NCI-H146 treated with DMSO at 0.1 percent for 48 hours (cell line): ENCODE measurements around the gene PANX3.
"Not testable (repeated sequence)": the region's sequence is repeated elsewhere in the genome, so short reads cannot be mapped to it uniquely, and the experiment has no call there.

Experiments used
- DNase-seq: peaks from one replicate; lab custom pipeline; 2025; ENCODE audit not compliant: unreplicated experiment; lab: John Stamatoyannopoulos, UW

The PANX3 gene, protein sequence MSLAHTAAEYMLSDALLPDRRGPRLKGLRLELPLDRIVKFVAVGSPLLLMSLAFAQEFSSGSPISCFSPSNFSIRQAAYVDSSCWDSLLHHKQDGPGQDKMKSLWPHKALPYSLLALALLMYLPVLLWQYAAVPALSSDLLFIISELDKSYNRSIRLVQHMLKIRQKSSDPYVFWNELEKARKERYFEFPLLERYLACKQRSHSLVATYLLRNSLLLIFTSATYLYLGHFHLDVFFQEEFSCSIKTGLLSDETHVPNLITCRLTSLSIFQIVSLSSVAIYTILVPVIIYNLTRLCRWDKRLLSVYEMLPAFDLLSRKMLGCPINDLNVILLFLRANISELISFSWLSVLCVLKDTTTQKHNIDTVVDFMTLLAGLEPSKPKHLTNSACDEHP

DNA sequence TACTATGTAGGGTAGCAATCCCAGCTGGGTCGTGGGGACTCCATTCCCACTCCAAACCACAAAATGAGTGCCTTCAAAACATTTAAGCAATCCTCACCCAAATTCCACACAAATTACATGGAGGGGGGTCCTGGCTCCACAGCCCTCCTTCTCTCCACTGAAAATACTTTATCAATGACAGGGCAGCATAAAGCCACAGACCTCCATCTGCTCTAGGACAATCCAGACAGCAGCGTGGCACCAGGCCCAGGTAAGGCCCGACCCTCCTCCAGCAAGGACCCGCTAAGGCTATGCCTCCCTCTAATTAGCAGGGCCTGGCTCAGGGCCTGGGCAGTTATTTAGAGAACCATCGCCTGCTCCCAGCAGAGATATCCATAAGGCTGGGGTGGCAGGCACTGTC lies at the start of gene PANX3:
Gene PANX3 (plus strand): TSS at position 365 of the 400 bp plus-strand sequence. CDS start 129 bp downstream, outside the sequence.
- DNase-seq: no peak

DNA sequence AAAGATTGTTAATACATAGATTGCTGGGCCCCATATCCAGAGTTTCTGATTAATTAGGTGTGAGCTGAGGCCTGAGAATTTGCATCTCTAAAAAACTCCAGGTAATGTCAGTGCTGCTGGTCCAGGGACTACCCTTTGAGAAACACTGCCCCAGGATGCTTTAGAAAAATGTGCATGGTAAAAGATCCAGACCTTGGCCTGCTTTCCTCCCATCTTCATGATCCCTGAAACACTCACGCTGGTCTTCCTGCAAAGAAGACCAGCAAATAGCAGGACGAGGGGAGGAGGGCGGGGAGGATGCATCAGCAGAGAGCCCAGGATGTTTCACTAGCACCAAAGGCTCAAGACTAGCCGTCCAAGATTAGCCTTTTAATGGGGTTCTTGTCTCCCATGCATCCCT lies 41.5 kb upstream of the PANX3 start, which contains the start of gene OR8A1:
Gene OR8A1 (plus strand): TSS at position 301 of the 400 bp plus-strand sequence. CDS start 123 bp downstream, outside the sequence.
- DNase-seq: no peak

DNA sequence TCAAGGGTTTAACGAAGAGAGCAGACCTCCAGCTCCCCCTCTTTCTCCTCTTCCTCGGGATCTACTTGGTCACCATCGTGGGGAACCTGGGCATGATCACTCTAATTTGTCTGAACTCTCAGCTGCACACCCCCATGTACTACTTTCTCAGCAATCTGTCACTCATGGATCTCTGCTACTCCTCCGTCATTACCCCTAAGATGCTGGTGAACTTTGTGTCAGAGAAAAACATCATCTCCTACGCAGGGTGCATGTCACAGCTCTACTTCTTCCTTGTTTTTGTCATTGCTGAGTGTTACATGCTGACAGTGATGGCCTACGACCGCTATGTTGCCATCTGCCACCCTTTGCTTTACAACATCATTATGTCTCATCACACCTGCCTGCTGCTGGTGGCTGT lies 41.1 kb upstream of the PANX3 start:
- DNase-seq: no peak

DNA sequence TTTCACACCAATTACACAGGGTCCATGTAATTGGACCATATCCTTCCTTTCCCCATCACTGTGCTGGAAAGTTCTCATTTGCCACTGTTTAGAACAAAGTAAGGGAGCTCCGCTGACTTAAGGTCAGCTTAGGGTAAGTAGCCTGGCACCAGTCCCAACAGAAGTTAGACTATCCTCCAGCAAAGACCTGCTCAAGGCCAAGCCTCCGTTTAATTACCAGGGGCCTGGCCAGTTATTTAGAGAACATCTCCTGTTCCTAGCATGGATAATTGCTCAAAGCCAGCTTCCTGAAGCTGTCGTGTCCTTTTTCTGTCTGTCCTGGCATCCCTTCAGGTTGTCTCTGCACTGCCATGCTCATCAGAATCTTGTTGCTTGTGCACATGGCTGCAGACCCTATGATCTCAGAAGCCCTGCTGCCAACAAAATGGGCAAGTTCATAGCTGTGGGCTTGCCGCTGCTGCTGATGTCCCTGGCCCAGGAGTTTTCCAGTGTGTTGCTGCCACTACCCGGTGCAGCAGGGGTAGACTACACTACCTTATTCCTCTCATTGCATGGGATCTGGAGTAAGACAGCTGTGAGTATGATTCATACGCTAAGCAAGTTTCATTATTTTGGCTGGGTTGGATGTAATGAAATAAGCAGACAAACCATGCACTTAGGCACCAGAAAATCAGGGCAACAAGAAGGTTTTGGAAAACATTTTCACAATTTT lies 33.4 kb upstream of the PANX3 start:
- no peak for DNase-seq

DNA sequence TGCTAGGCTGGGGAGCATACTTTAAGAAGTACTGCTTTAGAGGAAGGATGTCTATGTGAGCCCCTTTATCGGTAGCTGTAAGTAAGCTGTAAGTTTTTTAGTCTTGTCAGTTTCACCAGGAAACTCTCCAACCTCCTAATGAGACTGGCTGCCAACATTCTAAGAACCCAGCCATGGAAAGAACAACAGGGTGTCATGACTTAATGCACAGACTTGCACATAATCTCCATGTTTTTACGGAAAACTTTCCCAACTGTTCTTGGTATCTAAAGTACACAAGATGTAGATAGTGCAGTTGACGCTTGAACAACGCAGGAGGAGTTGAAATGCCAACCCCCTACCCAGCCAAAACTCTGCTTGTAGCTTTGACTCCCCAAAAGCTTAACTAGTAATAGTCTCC lies 32.5 kb upstream of the PANX3 start:
- no peak for DNase-seq

DNA sequence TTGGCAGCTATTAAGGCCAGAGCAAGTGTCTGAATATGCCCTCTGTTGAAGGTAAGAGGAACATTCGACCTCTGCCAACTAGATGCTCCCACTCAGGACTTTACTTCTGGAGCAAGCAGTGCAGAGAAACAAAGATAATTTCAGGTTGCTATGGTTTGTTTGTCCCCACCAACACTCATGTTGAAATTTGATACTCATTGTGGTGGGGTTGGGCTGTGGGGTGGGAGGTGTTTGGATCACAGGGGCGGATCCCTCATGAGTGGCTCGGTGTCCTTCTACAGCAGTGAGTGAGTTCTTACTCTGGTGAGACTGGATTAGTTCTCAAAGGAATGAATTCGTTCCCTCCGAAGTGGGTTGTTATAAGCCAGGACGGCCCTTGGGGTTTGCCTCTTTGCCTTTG lies 29.4 kb upstream of the PANX3 start:
- no peak for DNase-seq

DNA sequence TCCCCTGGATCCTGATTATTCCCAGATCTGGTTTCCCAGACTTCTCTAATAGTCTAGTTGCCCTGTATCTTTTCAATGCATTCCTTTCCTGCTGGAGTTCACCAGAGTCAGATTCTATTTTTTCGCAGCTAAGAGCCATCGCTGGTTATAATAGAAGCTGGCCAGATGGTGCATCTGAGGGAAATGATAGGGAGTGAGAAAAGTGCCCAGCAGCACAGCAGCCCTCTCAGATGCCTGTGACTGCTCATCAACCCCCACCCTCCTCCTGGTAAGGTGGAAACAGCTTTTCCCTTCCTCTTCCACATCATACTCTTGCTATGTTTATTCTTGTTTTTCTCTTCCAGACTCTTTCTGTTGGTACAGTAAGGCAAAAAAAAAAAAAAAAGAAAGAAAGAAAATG lies 28.7 kb upstream of the PANX3 start:
- DNase-seq: no peak

DNA sequence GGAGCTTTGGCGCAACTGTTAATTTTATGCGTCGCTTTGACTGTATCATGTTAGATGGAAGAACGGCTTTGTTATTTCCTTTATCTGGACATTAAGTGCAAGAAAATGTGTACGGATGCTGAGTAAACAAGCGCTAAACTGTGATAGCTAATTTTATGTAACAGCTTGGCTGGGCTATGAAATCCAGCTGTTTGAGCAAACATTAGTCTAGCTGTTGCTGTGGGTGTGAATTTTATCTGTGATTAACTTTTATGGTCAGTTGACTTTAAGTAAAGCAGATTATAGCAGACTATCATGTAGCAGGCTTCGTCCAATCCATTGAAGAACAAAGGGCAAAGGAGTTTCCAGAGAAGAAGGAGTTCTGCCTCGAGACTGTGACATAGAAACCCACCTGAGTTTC lies 27.4 kb upstream of the PANX3 start:
- peak; percentile 68 for DNase-seq

DNA sequence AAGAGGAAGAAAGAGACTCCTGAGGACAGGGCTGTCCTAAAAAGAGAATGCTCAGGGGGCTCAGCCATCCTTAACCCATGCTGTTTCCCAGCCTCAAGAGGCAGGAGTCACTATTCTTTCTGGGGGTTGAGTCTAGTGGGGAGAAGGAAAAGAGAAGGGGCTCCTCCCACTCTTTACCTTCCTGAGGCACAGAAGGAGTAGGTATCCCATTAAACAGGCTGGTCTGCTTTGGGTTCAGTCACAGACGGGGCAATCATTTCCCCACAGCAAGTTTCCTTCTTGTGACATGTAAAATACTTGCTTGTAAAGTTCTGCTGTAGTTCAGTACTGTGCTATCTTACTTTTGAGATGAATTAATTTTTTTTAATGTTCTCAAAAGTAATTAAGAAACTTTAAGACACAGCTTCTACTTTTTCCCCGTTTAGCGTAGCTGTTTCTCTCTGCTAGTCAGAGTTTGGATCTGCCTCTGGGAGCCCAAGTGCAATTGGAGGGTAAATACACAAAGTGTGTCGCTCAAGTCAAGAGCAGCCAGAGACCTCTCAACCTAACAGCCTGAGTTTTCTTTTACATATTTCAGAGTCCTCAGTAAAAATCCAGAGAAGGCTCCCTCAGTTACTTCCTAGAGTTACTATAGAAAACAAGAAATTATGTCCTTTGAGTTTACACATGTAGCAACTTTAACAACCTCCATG lies 26.4 kb upstream of the PANX3 start:
- DNase-seq: no peak

DNA sequence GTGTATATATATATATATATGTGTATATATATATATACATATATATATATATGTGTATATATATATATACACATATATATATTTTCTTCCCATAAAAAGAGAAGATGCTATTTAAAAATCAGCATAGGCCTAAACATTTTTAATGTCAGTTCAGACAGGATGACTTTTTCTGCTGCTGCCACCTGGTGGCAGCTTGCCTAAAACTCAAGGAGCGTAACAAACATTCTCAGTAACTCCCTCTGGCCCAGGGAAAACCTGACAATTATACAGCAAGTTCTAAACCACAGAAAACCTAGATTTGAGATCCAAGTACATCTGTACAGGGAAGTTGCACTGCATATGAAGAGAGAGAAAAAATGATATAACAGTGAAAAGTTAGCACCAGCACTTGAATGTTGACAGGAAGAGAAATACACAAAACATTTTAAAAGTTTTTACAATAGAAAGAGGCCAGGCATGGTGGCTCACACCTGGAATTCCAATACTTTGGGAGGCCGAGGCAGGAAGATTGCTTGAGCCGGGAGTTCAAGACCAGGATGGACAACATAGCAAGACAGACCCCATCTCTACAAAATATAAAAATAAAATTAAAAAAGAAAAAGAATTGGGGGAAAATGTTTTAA lies 24.9 kb upstream of the PANX3 start:
- peak; percentile 14 for DNase-seq

DNA sequence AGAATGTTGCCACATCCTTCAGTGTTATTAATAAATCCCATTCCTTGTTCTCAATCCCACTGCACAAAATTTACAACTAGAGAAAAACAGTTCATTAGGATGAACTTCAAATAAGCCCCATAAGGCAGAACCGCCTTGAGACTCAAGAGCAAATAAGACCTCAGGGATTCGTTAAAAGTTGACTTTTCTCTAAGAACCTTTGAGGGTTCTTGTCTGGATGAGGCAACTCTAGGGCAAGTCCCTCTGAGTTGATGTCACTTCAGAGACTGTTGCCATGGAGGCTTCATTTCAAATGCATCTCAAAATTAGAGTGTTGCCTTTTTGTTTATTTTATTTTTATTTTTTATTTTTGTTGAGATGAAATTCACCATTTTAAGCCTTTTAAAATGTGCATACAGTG lies 19.8 kb upstream of the PANX3 start:
- DNase-seq: no peak

DNA sequence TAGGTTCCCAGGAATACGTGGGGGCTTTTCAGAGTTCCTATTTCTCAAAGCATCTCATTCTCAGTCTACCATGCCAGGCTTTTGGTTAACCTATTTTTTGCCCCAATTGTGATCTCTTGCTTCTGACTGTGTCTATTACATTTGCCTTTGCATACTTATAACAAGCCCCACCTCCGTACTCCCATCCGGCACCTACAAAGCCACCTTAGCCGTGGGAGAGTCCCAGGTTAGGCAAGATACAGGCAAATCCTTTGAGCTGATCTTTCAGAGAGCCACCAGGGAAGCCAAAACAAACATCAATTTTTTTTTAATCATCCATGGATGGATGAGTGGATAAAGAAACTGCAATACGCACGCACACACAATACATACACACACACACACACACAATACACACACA lies 18.6 kb upstream of the PANX3 start:
- DNase-seq: no peak

DNA sequence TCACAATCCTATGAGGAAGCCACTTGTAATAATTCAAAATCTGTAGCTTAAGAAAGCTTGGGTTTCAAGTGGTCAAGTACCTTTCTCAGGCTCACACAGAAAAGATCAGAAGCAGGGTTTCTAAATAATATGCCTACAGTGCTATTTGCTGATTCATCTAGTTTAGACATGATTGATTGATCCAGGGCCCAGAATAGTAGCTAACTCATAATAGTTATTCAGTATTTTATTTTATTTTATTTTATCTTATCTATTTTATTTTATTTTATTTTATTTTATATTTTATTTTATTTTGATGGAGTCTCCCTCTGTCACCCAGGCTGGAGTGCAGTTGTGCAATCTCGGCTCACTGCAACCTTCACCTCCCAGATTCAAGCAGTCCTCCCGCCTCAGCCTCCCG lies 15.9 kb upstream of the PANX3 start:
- no peak for DNase-seq

DNA sequence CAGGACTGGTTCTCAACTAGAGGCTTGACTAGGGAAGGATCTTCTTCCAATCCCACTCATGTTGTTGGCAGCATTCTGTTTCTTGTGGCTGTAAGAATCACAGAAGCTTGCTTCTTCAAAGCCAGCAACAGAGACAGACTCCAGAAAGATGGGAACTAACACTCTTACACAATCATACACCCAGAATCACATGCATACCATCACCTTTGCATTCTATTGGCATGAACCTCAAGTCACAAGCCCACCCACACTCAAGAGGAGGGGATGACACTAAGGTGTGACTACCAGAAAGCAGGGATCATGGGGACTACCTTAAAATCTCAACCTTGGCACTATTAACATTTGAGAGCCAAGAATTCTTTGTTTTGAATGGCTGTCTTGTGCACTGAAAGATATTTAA lies 13.6 kb upstream of the PANX3 start:
- DNase-seq: no peak

DNA sequence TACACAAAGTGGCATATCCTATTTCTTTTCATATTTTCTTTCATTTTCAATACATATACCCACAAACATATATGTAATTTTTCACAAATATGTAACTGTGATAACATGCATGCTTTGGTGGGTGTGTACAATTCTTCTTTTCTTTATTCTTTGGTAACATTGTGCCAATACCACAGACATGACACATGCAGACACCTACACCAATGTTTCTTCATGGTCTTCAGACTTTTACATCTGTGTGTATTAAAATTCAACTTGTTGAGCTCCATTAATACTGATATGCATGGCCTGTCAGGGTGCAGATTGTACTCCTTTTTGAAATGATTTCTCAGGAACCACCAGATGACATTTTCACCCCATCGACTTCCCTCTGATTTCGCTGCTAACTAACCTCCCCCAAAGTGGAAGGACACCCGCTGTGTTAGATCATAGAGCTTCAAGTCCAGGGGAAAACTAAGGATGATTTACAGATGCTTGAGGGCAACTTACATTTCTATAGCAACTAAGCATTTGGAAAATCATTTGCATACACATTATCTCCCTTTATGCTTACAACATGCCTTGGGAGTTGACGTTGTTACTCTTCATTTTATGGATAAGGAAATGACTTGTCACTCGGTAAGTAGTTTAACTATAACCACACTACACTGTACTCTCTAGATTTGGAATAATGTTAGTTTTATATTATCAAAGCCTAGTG lies 10.5 kb upstream of the PANX3 start:
- DNase-seq: no peak

DNA sequence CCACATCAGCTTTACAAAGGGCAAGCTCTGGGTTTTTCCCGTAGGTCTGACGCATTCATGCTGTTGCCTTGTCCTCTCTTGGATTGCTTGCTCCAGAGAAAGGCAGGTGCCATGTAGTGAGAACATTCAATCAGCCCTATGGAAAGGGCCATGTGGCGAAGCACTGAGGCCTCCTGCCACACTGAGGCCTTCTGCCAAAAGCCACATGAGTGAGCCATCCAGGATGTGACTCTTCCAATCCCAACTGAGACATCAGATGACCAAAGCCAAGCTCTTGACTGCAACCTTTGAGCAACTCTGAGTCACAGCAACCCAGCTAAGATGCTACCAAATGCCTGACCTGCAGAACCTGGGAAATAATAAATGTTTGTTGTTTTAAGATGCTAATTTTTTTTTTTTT lies 9.0 kb upstream of the PANX3 start:
- no peak for DNase-seq

DNA sequence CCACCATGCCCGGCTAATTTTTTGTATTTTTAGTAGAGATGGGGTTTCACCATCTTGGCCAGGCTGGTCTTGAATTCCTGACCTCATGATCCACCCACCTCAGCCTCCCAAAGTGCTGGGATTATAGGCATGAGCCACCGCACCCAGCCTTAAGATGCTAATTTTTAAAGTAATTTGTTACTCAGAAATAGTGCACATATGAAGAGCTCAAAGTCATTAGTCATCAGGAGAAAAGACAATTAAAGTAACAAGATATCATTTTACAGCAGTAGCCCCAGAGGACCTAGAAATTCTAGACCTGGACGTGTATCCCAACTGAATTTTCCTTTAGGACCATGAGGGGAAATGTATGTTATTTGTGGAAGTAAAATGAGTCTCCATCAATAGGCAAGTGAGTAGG lies 8.5 kb upstream of the PANX3 start:
- DNase-seq: not testable (repeated sequence)

DNA sequence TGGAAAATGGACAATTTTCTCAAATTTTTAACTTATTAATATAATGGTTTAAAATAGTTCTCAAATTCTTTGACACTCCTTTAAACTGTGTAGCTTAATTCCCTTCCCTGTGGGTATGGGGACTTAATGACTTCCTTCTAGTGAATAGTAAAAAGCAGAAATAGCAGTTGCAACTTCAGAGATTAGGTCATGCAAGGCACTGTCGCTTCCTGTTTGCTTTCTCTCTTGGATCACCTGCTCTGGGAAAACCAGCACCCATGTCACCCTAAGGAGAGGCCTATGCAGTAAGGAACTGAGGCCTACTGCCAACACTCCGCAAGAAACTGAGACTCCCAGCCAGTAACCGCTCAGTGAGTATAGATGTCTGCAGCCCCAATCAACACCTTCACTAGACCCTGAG lies 5.5 kb upstream of the PANX3 start:
- DNase-seq: no peak

DNA sequence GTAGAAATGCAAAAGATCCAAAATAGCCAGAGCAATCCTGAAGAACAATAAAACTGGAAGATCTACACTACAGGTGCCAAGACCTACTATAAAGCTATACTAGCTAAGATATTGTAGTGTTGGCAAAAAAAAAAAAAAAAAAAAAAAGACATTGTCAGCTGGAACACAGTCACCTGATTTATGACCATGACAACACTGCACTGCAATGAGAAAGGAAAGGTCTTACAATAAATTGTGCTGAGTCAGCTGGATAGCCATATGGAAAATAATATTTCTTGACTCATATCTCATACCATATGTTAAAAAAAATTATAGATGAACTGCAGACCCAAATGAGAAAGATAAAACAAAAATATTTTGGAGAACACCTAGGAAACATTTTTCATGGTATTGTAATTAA lies 3.1 kb upstream of the PANX3 start:
- no peak for DNase-seq

DNA sequence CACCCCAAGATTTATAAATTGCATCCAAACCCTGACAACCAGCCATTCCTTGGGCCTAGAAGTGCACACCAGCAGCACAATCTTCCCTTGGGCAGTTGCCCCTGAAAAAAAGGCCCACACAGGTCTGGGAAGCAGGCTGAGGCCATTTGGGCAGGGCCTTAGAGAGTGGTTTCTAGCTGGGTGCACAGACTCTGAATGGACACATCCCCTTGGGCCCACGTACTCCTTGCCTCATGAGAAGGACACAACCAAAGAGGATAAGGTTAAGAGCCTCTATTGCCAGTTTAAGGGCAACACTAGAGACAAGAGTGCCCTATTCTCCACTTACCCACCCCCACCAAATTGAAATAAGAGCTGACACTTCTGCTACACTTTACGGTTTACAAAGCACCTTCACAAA lies 933 bp upstream of the PANX3 start:
- DNase-seq: no peak

DNA sequence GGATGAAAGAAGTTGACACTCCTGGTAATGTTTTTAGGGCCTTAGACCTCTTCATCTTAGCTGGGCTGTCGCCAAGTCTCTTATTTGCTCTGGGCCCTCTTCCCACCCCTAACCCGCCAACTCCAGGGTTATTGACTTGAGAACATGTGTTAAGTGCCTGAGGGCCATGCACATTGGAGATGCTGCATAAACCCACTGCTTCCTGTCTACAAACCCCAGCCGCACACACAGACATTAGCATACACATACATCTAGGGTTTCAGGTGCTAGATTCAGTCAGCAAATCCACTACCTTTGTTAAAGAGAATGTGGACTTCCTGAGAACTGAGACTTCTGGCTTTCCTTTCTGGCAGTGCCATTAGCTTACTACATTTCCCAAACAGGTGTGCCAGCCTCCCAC lies 817 bp downstream of the PANX3 start:
- DNase-seq: no peak
